HG02973 (cell line): ENCODE results near the gene HOXA7.

Experiments
- ATAC-seq: cut with Tn5 transposase; IDR thresholded peaks from one replicate; pipeline ENCODE4 v1.9.1; 2021; ENCODE audit warnings: moderate library complexity; ENCODE audit not compliant: unreplicated experiment

The HOXA7 gene

GRCh38 chr7:27122077-27122910 lies 34.2 kb downstream of the HOXA7 start:
- ATAC-seq, result no peak

- no peak for ATAC-seq
Measured at GRCh38 chr7:27121684-27122076, 34.8 kb downstream of the HOXA7 start.

DNA sequence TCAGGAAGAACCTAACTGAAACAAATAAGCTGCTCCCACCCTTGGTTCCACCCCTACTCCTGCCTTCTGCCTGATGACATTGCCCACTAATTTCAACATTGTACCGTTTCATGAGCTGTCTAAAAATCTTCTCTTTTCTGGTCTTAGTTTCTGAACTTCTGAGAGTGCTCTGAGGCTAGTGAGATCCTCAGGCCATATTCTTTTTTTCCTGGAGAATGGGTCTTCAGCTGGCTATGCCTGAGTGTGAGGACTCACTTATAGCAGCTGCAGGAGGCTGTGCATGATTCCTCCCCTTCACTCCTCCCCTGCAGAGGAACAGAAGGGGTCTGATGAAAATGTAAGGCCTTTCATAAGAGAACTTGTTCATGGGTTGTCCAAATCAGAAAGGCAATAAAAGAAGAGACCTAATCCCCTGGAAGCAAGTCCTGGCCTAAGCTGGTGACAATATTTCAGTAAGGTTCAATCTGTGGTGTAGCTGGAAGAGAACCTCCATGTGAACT lies 37.0 kb downstream of the HOXA7 start:
- no peak for ATAC-seq

DNA sequence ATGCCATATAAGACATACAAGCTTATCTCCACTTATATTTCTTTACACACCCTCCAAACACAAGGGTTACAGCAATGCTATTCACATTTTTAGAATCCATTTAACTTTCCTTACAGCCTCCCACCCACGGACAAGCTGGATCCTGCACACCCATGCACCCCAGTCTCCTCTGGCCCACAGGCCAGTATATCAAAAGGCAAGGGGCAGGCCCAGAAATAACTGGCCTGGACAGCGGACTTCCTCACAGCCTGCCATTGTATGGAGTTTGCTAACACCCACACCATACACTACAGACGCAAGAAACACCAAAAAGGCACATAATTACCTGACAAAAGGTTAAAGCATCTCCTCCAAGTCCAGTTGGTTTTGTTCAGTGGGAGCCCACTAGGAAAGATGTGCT lies 37.9 kb downstream of the HOXA7 start:
- no peak for ATAC-seq

GRCh38 chr7:27117887-27118491 lies 38.5 kb downstream of the HOXA7 start:
- ATAC-seq, result no peak

DNA sequence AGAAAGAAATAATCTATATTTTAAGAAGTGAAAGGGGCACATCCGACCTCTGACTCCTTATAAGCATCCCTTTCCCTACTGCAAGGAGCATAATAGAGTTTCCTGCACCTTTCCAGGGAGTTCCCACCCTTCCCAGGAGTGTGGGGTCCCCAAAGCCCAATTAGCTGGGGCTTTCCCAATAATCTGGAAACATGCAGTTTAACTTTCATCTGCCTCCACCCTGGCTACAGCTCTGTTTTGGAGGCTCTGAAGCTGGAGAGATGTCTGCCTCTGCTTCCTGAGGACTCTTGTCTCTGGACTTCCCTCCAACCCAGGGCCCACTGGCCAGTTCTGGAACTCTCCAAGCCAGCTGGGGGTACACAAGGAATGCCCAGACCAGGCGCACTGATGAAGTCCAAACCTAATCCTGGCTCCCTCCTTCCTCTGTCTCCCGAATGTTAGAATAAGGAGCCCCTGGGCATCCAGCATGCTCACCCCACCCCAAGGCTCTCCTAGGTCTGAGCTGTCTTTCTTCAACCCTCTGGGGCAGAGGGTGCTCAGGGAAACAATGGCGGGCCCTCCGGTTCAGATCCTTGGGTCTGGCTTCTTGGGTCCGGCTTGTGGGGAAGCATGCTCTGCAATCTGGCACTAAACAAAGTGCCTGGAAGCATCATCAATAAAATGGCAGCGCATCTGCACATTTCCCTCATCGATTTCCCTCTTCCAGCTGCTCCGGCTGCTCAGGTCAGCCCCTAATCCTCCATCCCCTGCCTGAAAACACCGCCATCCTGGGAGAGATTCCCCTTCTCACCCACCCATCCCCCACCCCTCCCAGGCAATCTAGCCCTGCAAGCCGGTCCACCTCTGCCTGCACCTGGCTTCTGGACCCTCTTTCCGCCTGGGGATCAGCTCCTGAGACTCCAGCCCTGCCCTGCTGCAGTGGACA lies 39.3 kb downstream of the HOXA7 start:
- no peak for ATAC-seq

DNA sequence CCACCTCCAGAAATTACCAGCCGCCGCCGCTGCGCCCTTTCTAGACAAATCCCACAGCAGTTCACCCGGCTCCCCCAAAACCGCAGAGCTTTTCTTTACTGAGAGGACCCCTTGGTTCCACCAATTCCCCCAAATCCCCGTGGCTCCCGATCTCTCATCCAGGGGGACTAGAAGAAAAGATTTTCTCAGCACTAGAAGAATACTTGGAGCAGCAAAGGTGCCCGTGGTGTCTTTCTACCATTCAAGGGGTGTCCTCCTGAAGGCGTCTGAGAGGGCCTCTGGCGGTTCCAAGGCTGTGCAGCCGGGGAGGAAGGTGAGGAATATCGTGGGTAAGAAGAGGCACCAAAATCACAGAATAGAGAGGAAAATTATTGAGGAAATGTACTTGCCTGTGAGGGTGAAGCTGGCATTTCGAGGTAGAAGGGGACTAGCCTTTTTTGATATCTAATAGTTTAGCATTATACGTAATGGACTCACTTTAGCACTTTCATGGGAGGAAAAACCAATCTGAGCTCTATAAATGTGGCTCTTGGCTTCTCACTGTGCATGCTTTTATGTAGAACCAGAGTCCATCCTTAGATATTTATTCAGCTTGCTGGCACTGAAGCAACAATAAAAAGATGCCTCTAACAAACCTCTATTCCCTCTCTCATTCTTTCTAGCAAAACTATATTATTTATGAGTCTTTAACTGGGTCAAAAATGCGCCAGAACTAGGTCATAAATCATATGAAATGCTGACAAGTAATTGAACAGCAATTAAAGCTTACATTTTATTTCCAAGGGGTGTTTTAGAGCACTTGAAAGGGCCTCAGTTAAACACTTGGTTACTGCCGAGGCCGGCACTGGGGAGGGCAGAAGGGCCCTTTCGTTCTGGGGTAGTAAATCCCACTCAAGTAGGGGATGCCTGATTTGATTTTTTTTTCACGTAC lies 40.2 kb downstream of the HOXA7 start:
- no peak for ATAC-seq

GRCh38 chr7:27115221-27116026 lies 41.1 kb downstream of the HOXA7 start:
- no peak for ATAC-seq

GRCh38 chr7:27114881-27115220 lies 41.6 kb downstream of the HOXA7 start:
- no peak for ATAC-seq

GRCh38 chr7:27113991-27114769 lies 42.3 kb downstream of the HOXA7 start:
- no peak for ATAC-seq

DNA sequence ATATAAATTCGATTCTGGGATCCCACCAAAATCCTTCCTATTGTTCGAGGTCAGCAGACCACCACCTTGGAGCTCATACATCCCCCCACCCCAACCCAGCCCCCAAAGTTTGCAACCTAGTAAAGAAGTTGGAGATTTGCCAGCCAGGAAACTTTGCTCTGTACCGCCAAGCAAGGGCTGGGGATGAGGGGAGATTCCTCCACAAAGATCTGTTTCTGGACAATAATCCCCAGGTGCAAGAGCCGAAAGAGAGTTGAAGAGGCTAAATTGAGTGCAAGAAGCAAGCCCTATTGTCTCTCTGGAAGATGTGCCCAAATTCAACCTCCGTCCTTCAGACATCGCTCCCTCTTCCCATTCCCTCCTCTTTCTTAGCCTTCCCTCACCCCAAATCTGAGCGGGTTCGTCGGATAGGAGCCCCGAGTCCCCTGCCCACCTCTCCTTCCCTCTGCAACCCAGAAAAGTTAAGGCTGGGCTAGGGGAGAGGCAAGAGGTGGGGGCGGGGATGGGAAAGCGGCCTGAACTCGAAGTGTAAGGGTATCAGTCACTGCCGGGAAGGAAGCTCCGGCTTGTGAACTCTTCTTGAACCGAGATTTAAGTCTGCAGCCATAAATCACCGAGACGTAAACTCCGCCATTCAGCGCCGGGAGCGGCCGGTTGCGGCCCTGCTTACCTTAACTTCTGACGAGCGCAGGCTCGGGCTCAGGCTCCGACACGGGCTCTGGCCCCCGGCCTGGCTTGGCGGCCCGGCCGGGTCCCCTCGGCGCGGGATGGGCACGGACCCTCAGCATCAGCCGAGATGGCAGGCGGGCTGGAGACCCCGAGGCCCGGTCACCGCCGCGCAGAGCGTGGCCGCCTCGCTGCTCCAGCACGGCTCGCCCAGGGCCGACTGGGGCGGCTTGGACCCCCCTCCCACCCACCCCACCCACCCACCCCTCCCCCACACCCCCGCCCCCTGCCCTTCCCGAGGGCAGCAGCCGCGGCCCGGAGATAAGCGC lies 43.2 kb downstream of the HOXA7 start:
- ATAC-seq, result no peak

- ATAC-seq, result no peak
Measured at GRCh38 chr7:27112361-27112760, 44.1 kb downstream of the HOXA7 start.

DNA sequence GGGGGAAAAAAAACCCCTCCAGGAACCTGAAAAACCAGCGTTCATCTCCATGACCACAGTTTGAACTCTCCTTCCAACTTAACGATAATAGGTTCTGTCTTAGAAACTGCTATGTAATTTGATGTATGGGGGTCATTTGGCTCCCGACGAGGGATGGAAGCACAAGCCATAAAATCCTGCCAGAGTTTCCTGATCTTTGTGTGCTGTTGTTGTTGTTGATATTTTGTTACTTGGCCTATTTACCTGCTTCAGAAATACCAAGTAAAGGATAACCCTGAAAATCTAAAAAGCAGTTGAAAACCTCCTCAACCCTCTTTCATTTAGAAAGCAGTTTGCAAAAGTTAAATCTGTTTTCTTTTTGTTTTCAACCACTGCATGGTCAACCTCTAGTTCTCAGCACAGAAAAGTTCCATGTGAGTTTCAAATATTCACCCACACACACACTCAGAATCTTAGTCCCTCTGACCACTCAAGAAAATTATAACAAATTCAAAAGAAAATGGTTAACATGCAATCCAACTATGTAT lies 44.7 kb downstream of the HOXA7 start:
- ATAC-seq, result no peak

GRCh38 chr7:27111042-27111750 lies 45.3 kb downstream of the HOXA7 start:
- no peak for ATAC-seq

DNA sequence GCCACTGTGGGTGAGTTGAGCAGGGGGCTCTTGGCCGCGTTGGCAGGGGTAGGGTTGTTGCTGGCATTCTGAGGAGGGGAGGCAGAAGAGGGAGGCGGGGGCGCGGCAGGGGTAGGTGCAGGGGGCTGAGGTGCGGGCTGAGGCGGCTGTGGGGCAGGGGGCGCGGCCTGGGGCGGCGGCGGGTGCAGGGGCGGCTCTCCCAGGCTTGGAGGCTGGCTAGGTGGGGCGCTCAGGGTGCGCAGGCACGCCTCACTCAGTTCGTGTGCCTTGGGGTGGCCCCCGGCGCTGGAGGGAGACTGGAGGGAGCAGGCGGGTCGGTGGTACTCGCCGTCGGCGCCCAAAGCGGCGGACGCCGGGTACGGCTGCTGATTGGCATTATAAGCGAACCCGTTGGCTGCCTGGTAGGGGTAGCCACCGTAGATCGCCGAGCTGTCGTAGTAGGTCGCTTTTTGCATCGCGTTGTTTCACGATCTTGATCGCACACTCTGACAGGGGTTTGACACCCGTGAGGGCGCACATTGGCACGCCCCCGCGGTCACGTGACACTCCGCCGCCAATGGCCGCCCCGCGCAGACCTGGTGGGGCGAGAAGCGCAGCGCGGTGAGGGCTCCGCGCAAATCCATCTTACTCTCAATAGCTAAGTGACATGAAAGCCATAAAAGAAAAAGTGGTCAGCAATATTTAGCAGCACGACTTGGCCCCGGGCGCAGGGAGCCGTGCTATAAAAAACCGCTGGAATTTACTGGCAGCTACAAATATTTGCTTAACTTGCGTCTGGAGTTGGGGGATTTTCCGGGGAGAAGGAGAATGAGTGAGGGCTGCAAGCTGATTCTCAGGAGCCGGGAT lies 46.1 kb downstream of the HOXA7 start:
- no peak for ATAC-seq
